Left renal cortex interstitium (tissue), 4 donors: Measurements from ENCODE around the gene ALDH5A1. TPM values are rescaled to one million over a fixed set of nuclear protein-coding genes. Genes with fewer than 3 reads are reported as not detected.

ENCODE experiments used
- DNase-seq, 4 donors: peaks; one replicate each; pipeline ENCODE4 v3.0.0-alpha.2; 2013; ENCODE audit warnings: low read depth in 4 of 4, low spot score in 2 of 4, missing footprints in 1 of 4
- polyA plus RNA-seq, 4 donors: library from polyadenylated mRNA; unstranded; fragments of 120-200 nt; gene quantifications; one replicate each; pipeline ENCODE4 v1.2.1, GENCODE V29; 2013; ENCODE audit not compliant: insufficient read length in 4 of 4

ALDH5A1 gene
- polyA plus RNA-seq, 4 donors: 25.9 to 33.4 (median 27.8) TPM

- peak in 3 of 4 donors; percentile 9 to 47 (median 32) for DNase-seq
Measured at GRCh38 chr6:24522228-24523176, 27.7 kb downstream of the ALDH5A1 start.

GRCh38 chr6:24524329-24524728 is 29.6 kb downstream of the ALDH5A1 start:
- no peak for DNase-seq

- no peak for DNase-seq
Measured at GRCh38 chr6:24524805-24525204, 30.0 kb downstream of the ALDH5A1 start.

GRCh38 chr6:24529985-24530384 is 35.2 kb downstream of the ALDH5A1 start:
- DNase-seq: no peak

- no peak for DNase-seq
Measured at GRCh38 chr6:24534329-24534728, 39.6 kb downstream of the ALDH5A1 start.

GRCh38 chr6:24535210-24535609 is 40.4 kb downstream of the ALDH5A1 start:
- no peak for DNase-seq

GRCh38 chr6:24536466-24536865 is 41.7 kb downstream of the ALDH5A1 start:
- DNase-seq: no peak

GRCh38 chr6:24537082-24537699 is 42.4 kb downstream of the ALDH5A1 start:
- no peak for DNase-seq

GRCh38 chr6:24537771-24538385 is 43.1 kb downstream of the ALDH5A1 start:
- no peak for DNase-seq

GRCh38 chr6:24539416-24539815 is 44.6 kb downstream of the ALDH5A1 start:
- DNase-seq: no peak

GRCh38 chr6:24540197-24540596 is 45.4 kb downstream of the ALDH5A1 start:
- no peak for DNase-seq

GRCh38 chr6:24543683-24544082 is 48.9 kb downstream of the ALDH5A1 start:
- no peak for DNase-seq

- DNase-seq: no peak
Measured at GRCh38 chr6:24545183-24545582, 50.4 kb downstream of the ALDH5A1 start.

GRCh38 chr6:24545691-24546090 is 50.9 kb downstream of the ALDH5A1 start:
- DNase-seq: no peak

GRCh38 chr6:24546439-24546838 is 51.7 kb downstream of the ALDH5A1 start:
- DNase-seq: no peak

- no peak for DNase-seq
Measured at GRCh38 chr6:24547243-24547642, 52.5 kb downstream of the ALDH5A1 start.

- no peak for DNase-seq
Measured at GRCh38 chr6:24549158-24549557, 54.4 kb downstream of the ALDH5A1 start.

- no peak for DNase-seq
Measured at GRCh38 chr6:24549674-24550353, 55.0 kb downstream of the ALDH5A1 start.

GRCh38 chr6:24551139-24551538 is 56.4 kb downstream of the ALDH5A1 start:
- no peak for DNase-seq

GRCh38 chr6:24554474-24554873 is 59.7 kb downstream of the ALDH5A1 start:
- no peak for DNase-seq

GRCh38 chr6:24558516-24558915 is 63.7 kb downstream of the ALDH5A1 start:
- no peak for DNase-seq
